Stimulated activated CD4-positive, alpha-beta T cell treated with anti-CD3 and anti-CD28 coated beads, Interleukin-1b, Interleukin-23, amount 100 ng/mL, for 24 hours (primary cell): Measurements from ENCODE around the gene ADM2.

Experiments
- DNase-seq, 4 experiments: peaks; one replicate each; pipeline ENCODE4 v3.0.0-alpha.2; 2020; ENCODE audit warnings: low read depth in 4 of 4, low spot score in 1 of 4

Gene ADM2

GRCh38 chr22:50445071-50445879 lies 36.1 kb upstream of the ADM2 start:
- no peak for DNase-seq

- no peak for DNase-seq
Observed at GRCh38 chr22:50445880-50446707, 35.2 kb upstream of the ADM2 start.

- no peak for DNase-seq
Observed at GRCh38 chr22:50446708-50447575, 34.4 kb upstream of the ADM2 start.

- DNase-seq: no peak
Observed at GRCh38 chr22:50447576-50448551, 33.5 kb upstream of the ADM2 start.

GRCh38 chr22:50452649-50453048 lies 28.7 kb upstream of the ADM2 start:
- DNase-seq: no peak

- DNase-seq: no peak
Observed at GRCh38 chr22:50454556-50455075, 26.7 kb upstream of the ADM2 start.

- DNase-seq: no peak
Observed at GRCh38 chr22:50455201-50455600, 26.1 kb upstream of the ADM2 start.

- DNase-seq: no peak
Observed at GRCh38 chr22:50456026-50456425, 25.3 kb upstream of the ADM2 start.

- DNase-seq: no peak
Observed at GRCh38 chr22:50456466-50457234, 24.7 kb upstream of the ADM2 start.

- DNase-seq: no peak
Observed at GRCh38 chr22:50459016-50459415, 22.3 kb upstream of the ADM2 start.

GRCh38 chr22:50459496-50460140 lies 21.7 kb upstream of the ADM2 start:
- DNase-seq: no peak

GRCh38 chr22:50460938-50461337 lies 20.4 kb upstream of the ADM2 start:
- DNase-seq: no peak

GRCh38 chr22:50461536-50461935 lies 19.8 kb upstream of the ADM2 start:
- no peak for DNase-seq

- DNase-seq: no peak
Observed at GRCh38 chr22:50461979-50462540, 19.3 kb upstream of the ADM2 start.

GRCh38 chr22:50463188-50463900 lies 18.0 kb upstream of the ADM2 start:
- no peak for DNase-seq

- no peak for DNase-seq
Observed at GRCh38 chr22:50464451-50464850, 16.9 kb upstream of the ADM2 start.

- DNase-seq: no peak
Observed at GRCh38 chr22:50465066-50465930, 16.0 kb upstream of the ADM2 start.
